Vagina (tissue), 2 donors: ENCODE measurements around the gene DPH7.

ENCODE experiments used
- POLR2A ChIP-seq, 2 donors: fragments of 450-650 bp; IDR thresholded peaks; one replicate each; pipeline ENCODE4 v1.6.1; 2017; ENCODE audit warnings: antibody characterized with exemption in 2 of 2, mild to moderate bottlenecking in 2 of 2, moderate library complexity in 2 of 2
- POLR2AphosphoS5 ChIP-seq, 2 donors: sonication (generic); formaldehyde crosslinking; IDR thresholded peaks; one replicate each; pipeline ENCODE4 v1.9.0; 2017; ENCODE audit warnings: antibody characterized with exemption in 2 of 2, mild to moderate bottlenecking in 2 of 2, low read depth in 1 of 2; ENCODE audit not compliant: insufficient read depth in 1 of 2
- TF ChIP-seq, protein P1 (sequence below), 3 experiments: fragments of 450-650 bp in 2 of 3; fragments of 200-600 bp in 1 of 3; sonication (generic) in 1 of 3; IDR thresholded peaks; one replicate each; pipeline ENCODE4 v1.5.1; 2017 to 2019; ENCODE audit warnings: antibody characterized with exemption in 3 of 3, mild to moderate bottlenecking in 2 of 3, moderate library complexity in 2 of 3

DNA sequence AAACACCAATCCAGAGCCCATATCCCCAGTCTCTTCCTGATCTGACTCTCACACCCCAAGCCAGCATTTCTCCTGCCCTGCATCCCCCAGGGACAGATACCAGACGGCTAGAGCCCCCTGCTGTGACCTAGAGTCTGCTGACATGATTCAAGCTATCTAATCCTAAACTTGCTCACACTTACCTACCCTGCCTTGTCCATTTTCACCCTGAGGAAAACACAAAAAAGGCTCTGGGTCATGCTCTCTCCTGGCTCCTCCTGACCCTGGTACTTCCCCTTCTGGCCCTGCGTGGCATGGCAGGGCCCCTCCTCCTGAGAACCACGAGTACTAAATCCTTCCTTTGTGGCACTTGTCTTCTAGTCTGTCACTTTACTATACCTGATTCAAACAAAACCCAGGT, 23.9 kb upstream of the DPH7 start:
- TF ChIP-seq, protein P1, sequence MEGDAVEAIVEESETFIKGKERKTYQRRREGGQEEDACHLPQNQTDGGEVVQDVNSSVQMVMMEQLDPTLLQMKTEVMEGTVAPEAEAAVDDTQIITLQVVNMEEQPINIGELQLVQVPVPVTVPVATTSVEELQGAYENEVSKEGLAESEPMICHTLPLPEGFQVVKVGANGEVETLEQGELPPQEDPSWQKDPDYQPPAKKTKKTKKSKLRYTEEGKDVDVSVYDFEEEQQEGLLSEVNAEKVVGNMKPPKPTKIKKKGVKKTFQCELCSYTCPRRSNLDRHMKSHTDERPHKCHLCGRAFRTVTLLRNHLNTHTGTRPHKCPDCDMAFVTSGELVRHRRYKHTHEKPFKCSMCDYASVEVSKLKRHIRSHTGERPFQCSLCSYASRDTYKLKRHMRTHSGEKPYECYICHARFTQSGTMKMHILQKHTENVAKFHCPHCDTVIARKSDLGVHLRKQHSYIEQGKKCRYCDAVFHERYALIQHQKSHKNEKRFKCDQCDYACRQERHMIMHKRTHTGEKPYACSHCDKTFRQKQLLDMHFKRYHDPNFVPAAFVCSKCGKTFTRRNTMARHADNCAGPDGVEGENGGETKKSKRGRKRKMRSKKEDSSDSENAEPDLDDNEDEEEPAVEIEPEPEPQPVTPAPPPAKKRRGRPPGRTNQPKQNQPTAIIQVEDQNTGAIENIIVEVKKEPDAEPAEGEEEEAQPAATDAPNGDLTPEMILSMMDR (IDR thresholded peaks at IDR 0.05): no peak
- no peak for TF ChIP-seq POLR2A (IDR thresholded peaks at IDR 0.05)
- no peak for TF ChIP-seq POLR2AphosphoS5 (IDR thresholded peaks at IDR 0.05; ENCODE audit: insufficient read depth in 1 of 2, low read depth in 1 of 2)
